HG03520 (cell line): Measurements from ENCODE around the gene MLXIPL.
"Not testable (repeated sequence)": the region's sequence is repeated elsewhere in the genome, so short reads cannot be mapped to it uniquely, and the experiment has no call there.

Experiments used
- ATAC-seq: cut with Tn5 transposase; IDR thresholded peaks from one replicate; pipeline ENCODE4 v1.9.1; 2021; ENCODE audit warnings: mild to moderate bottlenecking, moderate library complexity; ENCODE audit not compliant: unreplicated experiment

MLXIPL gene

DNA sequence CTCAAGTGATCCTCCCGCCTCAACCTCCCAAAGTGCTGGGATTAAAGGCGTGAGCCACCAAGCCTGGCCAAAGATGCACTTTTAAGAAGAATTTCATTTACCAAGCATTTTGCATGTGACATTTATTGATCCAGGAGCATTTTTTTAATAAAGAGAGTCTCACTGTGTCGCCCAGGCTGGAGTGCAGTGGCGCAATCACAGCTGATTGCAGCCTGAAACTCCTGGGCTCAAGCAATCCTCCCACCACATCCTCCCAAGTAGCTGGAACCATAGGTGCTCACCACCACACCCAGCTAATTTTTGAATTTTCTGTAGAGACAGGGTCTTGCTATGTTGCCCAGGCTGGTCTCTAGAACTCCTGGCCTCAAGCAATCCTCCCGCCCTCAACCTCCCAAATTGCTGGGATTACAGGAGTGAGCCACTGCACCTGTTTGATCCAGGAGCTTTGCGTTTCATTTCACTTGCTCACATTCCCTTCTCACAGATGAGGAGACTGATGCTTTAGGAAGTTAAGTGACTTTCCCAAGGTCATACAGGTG lies 41.6 kb downstream of the MLXIPL start:
- no peak for ATAC-seq

- not testable (repeated sequence) for ATAC-seq
Measured at GRCh38 chr7:73581006-73581405, 43.3 kb downstream of the MLXIPL start.

DNA sequence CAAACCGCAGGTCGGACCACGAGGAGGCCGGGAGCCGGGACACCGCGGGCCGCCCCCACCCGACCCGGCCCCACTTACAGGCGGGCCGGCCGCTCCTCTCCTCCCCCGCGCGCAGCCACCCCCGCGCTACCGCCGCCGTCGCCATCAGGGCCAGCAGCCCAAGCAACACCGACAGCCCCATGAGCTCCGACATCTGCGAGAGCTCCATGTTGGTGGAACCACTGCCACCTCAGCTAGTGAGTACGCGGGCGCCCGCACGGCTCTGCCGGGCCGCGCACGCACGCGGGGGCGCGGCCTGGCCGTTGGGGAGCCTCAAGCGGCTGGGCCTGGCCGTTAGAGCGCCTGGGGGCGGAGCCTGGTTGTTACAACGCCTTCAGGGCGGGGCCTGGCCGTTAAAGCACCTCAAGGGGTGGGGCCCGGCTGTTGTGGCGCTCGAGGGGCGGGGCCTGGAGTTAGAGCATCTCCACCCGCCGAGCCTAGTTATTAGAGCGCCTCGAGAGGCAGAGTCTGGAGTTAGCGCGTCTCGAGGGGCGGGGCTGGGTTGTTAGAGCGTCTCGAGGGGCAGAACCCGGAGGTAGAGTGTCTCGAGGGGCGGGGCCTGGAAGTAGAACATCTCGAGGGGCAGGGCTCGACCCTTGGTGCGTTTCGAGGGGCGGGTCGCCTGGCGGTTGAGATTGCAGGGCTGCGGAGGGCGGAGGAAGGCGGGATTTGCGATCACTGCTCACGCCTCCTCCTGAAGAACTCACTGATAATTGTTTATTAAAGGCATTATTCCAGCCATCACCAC lies 45.8 kb downstream of the MLXIPL start, which contains the start of gene TBL2:
Gene TBL2 (minus strand): TSS at position 238 of the 787 bp plus-strand sequence. CDS start 30 bp downstream, at position 208.
- ATAC-seq: peak; percentile 86

GRCh38 chr7:73577627-73578341 lies 46.5 kb downstream of the MLXIPL start:
- peak; percentile 7 for ATAC-seq

- ATAC-seq: no peak
Measured at GRCh38 chr7:73573791-73574190, 50.5 kb downstream of the MLXIPL start.

GRCh38 chr7:73573276-73573675 lies 51.0 kb downstream of the MLXIPL start:
- ATAC-seq: no peak

DNA sequence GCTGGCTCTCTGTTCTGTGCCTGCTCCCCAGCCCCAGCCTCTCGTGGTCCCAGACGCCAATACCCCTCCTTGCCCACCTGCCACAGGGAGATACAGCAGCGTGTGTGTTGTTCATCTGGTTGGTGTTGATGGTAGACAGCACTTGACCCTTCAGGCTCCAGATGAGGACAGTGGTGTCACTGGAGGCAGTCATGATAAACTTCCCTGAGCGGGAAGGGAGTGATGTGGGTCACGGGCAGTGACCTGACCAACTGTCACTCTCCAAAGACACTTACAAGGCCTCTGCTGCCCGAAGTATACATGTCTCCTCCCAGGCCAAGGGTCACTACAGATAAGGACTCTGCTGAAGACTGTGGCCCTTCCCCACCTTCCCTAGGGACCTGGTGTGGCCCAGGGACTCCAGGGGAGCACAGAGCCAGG lies 51.5 kb downstream of the MLXIPL start:
- ATAC-seq: no peak

GRCh38 chr7:73570977-73571376 lies 53.3 kb downstream of the MLXIPL start:
- no peak for ATAC-seq

- ATAC-seq: no peak
Measured at GRCh38 chr7:73570521-73570920, 53.8 kb downstream of the MLXIPL start.

GRCh38 chr7:73569042-73569608 lies 55.2 kb downstream of the MLXIPL start:
- ATAC-seq: no peak

DNA sequence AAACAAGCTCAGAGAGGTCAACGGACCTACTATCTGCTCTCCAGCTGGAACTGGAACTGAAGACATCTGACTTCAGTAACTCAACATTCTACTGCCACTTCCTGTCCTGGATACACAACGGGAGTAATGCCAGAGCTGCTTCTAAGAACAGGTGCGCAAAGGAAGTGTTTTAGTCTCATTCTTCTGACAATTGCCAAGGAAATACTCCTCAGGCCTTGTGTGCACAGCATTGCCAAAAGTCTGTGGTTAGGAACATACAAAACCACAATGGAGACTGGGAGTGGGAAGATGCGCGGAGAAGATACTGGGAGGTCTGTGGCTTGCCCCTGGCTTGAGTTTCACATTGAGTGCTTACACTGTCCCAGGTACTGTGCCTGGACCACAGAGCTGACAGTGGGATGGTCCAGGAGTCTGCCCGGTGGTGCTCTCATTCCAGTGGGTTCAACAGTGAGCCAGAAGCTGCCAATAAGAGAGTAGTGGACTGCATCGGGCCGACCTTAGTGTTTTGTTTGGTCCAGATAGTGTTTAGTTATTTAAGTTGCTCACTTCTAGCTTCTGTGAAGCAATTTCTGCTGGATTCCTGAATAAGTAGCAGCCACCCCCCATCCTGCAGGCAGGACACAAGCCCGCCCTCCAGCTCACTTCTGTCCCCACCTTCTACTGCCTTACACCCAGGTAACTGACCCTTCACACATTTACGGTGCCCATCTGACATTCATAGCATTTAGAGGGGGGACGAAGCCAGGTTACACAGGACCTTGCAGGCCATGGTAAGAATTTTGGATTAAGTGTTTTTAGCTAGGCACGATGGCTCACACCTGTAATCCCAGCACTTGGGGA lies 56.3 kb downstream of the MLXIPL start:
- ATAC-seq: no peak

DNA sequence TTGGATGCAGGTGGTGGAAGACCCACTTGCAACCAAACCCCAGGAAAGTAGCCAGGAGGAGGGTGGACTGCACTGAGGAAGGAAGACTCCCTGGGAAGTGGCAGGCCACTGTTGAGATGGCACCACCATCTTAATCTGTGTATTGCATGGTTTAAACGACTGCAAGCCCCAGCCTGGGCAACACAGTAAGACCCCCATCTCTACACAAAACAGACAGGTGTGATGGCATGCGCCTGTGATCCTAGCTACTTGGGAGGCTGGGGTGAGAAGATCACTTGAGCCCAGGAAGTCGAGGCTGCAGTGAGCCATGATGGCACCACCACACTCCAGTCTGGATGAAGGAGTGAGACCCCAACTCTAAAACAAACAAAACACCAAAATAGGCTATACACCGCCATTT lies 57.2 kb downstream of the MLXIPL start:
- ATAC-seq: no peak

DNA sequence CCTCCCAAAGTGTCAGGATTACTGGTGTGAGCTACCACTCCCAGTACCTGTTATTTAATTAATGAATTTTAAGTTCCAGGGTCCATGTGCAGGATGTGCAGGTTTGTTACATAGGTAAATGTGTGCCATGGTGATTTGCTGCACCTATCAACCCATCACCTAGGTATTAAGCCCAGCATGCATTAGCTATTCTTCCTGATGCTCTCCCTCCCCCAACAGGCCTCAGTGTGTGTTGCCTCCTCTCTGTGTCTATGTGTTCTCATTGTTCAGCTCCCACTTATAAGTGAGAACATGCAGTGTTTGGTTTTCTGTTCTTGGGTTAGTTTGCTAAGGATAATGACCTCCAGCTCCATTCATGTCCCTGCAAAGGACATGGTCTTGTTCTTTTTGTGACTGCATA lies 57.9 kb downstream of the MLXIPL start:
- ATAC-seq: not testable (repeated sequence)

GRCh38 chr7:73565675-73566340 lies 58.5 kb downstream of the MLXIPL start:
- ATAC-seq: no peak

DNA sequence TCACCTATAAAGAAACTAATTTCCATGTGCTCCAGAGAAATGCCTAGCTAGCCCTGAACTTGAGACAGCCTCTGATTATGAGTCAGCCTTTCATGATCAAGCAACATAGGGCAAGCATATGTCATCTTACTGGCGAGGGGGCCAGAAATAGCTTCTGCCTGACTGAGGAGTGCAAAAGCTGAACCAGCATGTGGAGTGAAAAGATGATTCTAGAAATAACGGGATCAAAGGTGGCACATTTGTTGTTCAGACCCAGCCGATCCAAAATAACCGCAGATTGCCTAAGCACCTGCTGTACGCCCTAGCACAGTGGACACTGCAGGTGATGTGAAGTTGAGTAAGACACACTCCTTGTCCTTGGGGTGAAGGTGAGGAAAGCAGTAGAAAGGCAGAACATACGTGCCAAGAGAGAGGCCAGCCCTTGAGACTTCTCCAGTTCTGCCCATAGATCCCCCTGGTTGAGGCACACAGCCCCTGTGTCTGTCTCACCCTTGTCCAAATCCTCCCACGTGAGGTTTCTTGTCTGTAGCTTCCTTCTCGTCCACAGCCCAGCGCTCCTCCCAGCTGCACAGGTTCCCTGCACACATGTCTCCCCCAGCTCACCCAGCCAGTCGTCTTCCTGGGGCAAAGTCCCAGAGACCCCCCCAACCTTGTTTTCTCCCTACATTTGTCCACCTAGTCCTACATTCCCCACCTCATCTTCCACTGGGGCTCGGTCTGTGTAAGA lies 64.0 kb downstream of the MLXIPL start:
- ATAC-seq: peak; percentile 25

GRCh38 chr7:73557397-73558257 lies 66.7 kb downstream of the MLXIPL start, which contains the start of gene BCL7B:
Gene BCL7B (minus strand): TSS chr7:73557690. CDS start chr7:73557578, 112 bp downstream.
- ATAC-seq: peak; percentile 36

DNA sequence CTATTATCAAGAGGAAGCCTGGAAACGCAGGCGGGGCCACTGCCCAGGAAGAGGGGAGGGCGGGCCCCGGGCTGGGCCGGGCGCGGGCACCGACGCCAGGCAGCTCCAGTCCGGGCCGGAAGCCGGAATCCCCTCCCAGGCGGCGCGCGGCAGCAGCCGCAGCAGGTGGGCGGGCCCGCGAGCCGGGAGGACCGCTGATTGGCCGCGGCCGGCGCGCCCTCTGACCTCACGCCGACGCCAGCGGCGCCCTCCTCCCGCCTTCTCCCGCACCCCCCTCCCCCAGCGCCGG lies 67.3 kb downstream of the MLXIPL start:
- peak; percentile 75 for ATAC-seq
